GM06990 (cell line): ENCODE data around the gene BEND5.

ENCODE experiments used
- DNase-seq: peaks from one replicate; pipeline ENCODE4 v3.0.0-alpha.2; 2011; ENCODE audit not compliant: insufficient read length; ENCODE audit errors: extremely low read depth
- H3K27me3 ChIP-seq: replicated peaks from 2 replicates; pipeline ENCODE4 v1.6.0; 2011; ENCODE audit warnings: low read length; ENCODE audit not compliant: control insufficient read depth, insufficient read depth
- H3K36me3 ChIP-seq: 2 replicates; pipeline ENCODE4 v1.5.1; 2011; ENCODE audit warnings: low read length; ENCODE audit not compliant: control insufficient read depth, insufficient read depth
- H3K4me3 ChIP-seq: replicated peaks from 2 replicates; pipeline ENCODE4 v1.5.1; 2011; ENCODE audit warnings: low read depth, mild to moderate bottlenecking, control low read depth, low read length
- CTCF ChIP-seq: IDR thresholded peaks from 2 replicates; pipeline ENCODE4 v1.5.1; 2011; ENCODE audit warnings: low read length, control low read depth, mild to moderate bottlenecking, inconsistent platforms; ENCODE audit not compliant: insufficient read depth, poor library complexity, severe bottlenecking

BEND5 gene

GRCh38 chr1:48693180-48693579 is 83.5 kb downstream of the BEND5 start:
- Histone ChIP-seq H3K4me3 (no peak overlapping the region), H3K27me3 (no peaks in the 10 kb centered on the region; the same call in 1 of the 2 replicates), H3K36me3 (no peaks in the 10 kb centered on the region)
- no peak for TF ChIP-seq CTCF
- no peak for DNase-seq

GRCh38 chr1:48692235-48692634 is 84.5 kb downstream of the BEND5 start:
- no peak for TF ChIP-seq CTCF
- H3K4me3 ChIP-seq = no peak overlapping the region

DNA sequence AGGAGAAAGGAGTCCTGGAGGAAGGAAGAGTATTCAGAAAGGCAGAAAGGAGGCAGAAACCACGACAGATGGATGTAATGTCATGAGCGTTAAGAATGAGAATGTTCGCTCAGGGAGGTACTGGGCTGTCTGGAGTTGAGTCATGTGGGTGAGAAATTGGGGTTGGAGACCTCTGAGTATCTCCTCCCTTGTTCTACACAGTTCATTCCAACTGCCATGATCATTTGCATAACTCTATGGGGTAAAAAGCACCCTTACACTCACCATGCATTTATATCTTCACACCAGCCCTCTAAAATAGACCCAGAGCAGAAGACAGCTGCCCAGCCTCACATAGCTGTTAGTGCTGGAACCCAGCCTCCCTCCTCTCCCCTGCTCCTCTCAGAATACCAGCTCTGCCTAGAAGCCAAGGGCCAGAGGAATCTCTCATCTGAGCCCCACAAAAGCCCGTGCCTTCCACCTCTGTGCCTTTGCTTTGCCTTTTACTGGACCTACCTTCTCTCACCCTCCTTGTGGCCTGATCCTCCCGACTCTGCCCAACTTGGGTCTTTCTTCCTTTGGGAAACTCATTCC is 85.2 kb downstream of the BEND5 start:
- no peaks in the 10 kb centered on the region for H3K27me3 ChIP-seq
- no peaks in the 10 kb centered on the region for H3K36me3 ChIP-seq
- no peak for TF ChIP-seq CTCF
- no peak for DNase-seq
- H3K4me3 ChIP-seq = no peak overlapping the region

More at GRCh38 chr1:48692235-48692634, 84.5 kb downstream of the BEND5 start:
- Histone ChIP-seq H3K27me3 (no peaks in the 10 kb centered on the region), H3K36me3 (no peaks in the 10 kb centered on the region)
- no peak for DNase-seq

- Histone ChIP-seq H3K36me3 (no peaks in the 10 kb centered on the region), H3K4me3 (no peak overlapping the region), H3K27me3 (no peaks in the 10 kb centered on the region; the same call in 1 of the 2 replicates)
- no peak for DNase-seq
- TF ChIP-seq CTCF = peak; percentile 45
Observed at GRCh38 chr1:48688102-48688760, 88.5 kb downstream of the BEND5 start.

- H3K27me3 ChIP-seq = no peaks in the 10 kb centered on the region; the same call in 1 of the 2 replicates
- no peak overlapping the region for H3K4me3 ChIP-seq
- DNase-seq = no peak
- no peaks in the 10 kb centered on the region for H3K36me3 ChIP-seq
- no peak for TF ChIP-seq CTCF
Observed at GRCh38 chr1:48687282-48688045, 89.2 kb downstream of the BEND5 start.
